ENCODE data around the gene ALG12. TPM values are rescaled to one million over a fixed set of nuclear protein-coding genes. Genes with fewer than 3 reads are reported as not detected.

Gene ALG12
- total and polyA plus RNA-seq, 2 of the 13 experiments (the other 11 are each of a cell fraction or from before 2014, with no cell fraction given) = 7.8 to 15.8 TPM

GRCh38 chr22:49962751-49963646, 44.8 kb upstream of the ALG12 start (continued):
- TF ChIP-seq ZBTB8A (CRISPR knock-in tag; IDR thresholded peaks at IDR 0.05; ENCODE audit: borderline replicate concordance, low read depth) = no peak
- no peak for TF ChIP-seq ZNF556 (CRISPR knock-in tag; IDR thresholded peaks at IDR 0.05; ENCODE audit: borderline replicate concordance)
- 0 out of 2 replicates have a peak, but pooled peaks have one; percentile 47 for TF ChIP-seq ZNF567 (CRISPR knock-in tag; IDR thresholded peaks at IDR 0.05; ENCODE audit: borderline replicate concordance)
- TF ChIP-seq NFKBIZ (CRISPR knock-in tag; IDR thresholded peaks at IDR 0.05) = no peak
- TF ChIP-seq ZNF501 (CRISPR knock-in tag; IDR thresholded peaks at IDR 0.05) = peak; percentile 84
- TF ChIP-seq ZNF646 (CRISPR knock-in tag; IDR thresholded peaks at IDR 0.05) = no peak
- no peak for TF ChIP-seq ZNF503 (CRISPR knock-in tag; IDR thresholded peaks at IDR 0.05)
- no peak for TF ChIP-seq SUZ12 (IDR thresholded peaks at IDR 0.05; ENCODE audit: low read depth, low read length)
- no peak for TF ChIP-seq ZNF510 (CRISPR knock-in tag; IDR thresholded peaks at IDR 0.05; ENCODE audit: low read depth)
- TF ChIP-seq, protein P1, sequence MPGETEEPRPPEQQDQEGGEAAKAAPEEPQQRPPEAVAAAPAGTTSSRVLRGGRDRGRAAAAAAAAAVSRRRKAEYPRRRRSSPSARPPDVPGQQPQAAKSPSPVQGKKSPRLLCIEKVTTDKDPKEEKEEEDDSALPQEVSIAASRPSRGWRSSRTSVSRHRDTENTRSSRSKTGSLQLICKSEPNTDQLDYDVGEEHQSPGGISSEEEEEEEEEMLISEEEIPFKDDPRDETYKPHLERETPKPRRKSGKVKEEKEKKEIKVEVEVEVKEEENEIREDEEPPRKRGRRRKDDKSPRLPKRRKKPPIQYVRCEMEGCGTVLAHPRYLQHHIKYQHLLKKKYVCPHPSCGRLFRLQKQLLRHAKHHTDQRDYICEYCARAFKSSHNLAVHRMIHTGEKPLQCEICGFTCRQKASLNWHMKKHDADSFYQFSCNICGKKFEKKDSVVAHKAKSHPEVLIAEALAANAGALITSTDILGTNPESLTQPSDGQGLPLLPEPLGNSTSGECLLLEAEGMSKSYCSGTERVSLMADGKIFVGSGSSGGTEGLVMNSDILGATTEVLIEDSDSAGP (CRISPR knock-in tag; IDR thresholded peaks at IDR 0.05; ENCODE audit: borderline replicate concordance) = peak; percentile 31; the same call in 1 of the 2 replicates
- TF ChIP-seq, protein P2, sequence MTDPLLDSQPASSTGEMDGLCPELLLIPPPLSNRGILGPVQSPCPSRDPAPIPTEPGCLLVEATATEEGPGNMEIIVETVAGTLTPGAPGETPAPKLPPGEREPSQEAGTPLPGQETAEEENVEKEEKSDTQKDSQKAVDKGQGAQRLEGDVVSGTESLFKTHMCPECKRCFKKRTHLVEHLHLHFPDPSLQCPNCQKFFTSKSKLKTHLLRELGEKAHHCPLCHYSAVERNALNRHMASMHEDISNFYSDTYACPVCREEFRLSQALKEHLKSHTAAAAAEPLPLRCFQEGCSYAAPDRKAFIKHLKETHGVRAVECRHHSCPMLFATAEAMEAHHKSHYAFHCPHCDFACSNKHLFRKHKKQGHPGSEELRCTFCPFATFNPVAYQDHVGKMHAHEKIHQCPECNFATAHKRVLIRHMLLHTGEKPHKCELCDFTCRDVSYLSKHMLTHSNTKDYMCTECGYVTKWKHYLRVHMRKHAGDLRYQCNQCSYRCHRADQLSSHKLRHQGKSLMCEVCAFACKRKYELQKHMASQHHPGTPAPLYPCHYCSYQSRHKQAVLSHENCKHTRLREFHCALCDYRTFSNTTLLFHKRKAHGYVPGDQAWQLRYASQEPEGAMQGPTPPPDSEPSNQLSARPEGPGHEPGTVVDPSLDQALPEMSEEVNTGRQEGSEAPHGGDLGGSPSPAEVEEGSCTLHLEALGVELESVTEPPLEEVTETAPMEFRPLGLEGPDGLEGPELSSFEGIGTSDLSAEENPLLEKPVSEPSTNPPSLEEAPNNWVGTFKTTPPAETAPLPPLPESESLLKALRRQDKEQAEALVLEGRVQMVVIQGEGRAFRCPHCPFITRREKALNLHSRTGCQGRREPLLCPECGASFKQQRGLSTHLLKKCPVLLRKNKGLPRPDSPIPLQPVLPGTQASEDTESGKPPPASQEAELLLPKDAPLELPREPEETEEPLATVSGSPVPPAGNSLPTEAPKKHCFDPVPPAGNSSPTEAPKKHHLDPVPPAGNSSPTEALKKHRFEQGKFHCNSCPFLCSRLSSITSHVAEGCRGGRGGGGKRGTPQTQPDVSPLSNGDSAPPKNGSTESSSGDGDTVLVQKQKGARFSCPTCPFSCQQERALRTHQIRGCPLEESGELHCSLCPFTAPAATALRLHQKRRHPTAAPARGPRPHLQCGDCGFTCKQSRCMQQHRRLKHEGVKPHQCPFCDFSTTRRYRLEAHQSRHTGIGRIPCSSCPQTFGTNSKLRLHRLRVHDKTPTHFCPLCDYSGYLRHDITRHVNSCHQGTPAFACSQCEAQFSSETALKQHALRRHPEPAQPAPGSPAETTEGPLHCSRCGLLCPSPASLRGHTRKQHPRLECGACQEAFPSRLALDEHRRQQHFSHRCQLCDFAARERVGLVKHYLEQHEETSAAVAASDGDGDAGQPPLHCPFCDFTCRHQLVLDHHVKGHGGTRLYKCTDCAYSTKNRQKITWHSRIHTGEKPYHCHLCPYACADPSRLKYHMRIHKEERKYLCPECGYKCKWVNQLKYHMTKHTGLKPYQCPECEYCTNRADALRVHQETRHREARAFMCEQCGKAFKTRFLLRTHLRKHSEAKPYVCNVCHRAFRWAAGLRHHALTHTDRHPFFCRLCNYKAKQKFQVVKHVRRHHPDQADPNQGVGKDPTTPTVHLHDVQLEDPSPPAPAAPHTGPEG (CRISPR knock-in tag; IDR thresholded peaks at IDR 0.05) = peak; percentile 21; the same call in 1 of the 2 replicates
